Panc1 (cell line): ENCODE measurements around the gene CEBPE. TPM values are rescaled to one million over a fixed set of nuclear protein-coding genes. Genes with fewer than 3 reads are reported as not detected.

Source experiments
- ATAC-seq: fragments of 200-7000 bp; cut with Tn5 transposase; 2 replicates; pipeline ENCODE4 v1.9.1; 2020; ENCODE audit warnings: mild to moderate bottlenecking, moderate library complexity
- BruUV-seq: library from RNA; stranded (reverse); fragments of 400-500 nt; replicated peaks from 2 replicates; lab custom pipeline; 2021; lab: Mats Ljungman, UMichigan
- CTCF ChIA-PET: fragments of 300-600 bp; sonication (Branson Sonifier 250); formaldehyde crosslinking; loops from one replicate; lab custom pipeline; 2022; ENCODE audit warnings: antibody characterized with exemption; lab: Charles Lee
- POLR2A ChIA-PET: fragments of 300-600 bp; sonication (Branson Sonifier 250); formaldehyde crosslinking; loops from one replicate; lab custom pipeline; 2022; ENCODE audit warnings: antibody characterized with exemption; lab: Charles Lee
- DNase-seq: peaks from one replicate; pipeline ENCODE4 v3.0.0-alpha.2; 2010; ENCODE audit warnings: low read depth, low spot score
- H3K27ac ChIP-seq: 2 replicates; pipeline ENCODE4 v1.5.1; 2011; ENCODE audit warnings: mild to moderate bottlenecking, low read length, inconsistent platforms
- H3K27me3 ChIP-seq: fragments of 200-500 bp; sonication (Bioruptor generic); 2 replicates; pipeline ENCODE4 v1.6.0; 2014; ENCODE audit warnings: low read length, inconsistent platforms; ENCODE audit not compliant: control insufficient read depth, insufficient read depth
- H3K36me3 ChIP-seq: fragments of 200-500 bp; sonication (Bioruptor generic); 2 replicates; pipeline ENCODE4 v1.5.1; 2014; ENCODE audit warnings: inconsistent platforms, mild to moderate bottlenecking, low read length, moderate library complexity; ENCODE audit not compliant: control insufficient read depth, insufficient read depth
- H3K4me1 ChIP-seq: 2 replicates; pipeline ENCODE4 v1.5.1; 2011; ENCODE audit warnings: inconsistent platforms, mild to moderate bottlenecking, low read length, moderate library complexity; ENCODE audit not compliant: control insufficient read depth, insufficient read depth
- H3K4me3 ChIP-seq, 2 experiments: 2 replicates each; pipeline ENCODE4 v1.5.1; 2011 to 2012; ENCODE audit warnings: low read depth in 2 of 2, low read length in 2 of 2, mild to moderate bottlenecking in 2 of 2, inconsistent platforms in 1 of 2, moderate library complexity in 1 of 2
- H3K9me3 ChIP-seq: fragments of 200-500 bp; sonication (Bioruptor generic); 2 replicates; pipeline ENCODE4 v1.5.1; 2014; ENCODE audit warnings: low read depth, mild to moderate bottlenecking, inconsistent platforms, low read length, moderate library complexity; ENCODE audit not compliant: control insufficient read depth, insufficient read depth
- POLR2AphosphoS5 ChIP-seq: IDR thresholded peaks from 2 replicates; pipeline ENCODE4 v1.6.1; 2012; ENCODE audit warnings: mild to moderate bottlenecking, low read depth, low read length, moderate library complexity
- SIN3A ChIP-seq: IDR thresholded peaks from 2 replicates; pipeline ENCODE4 v1.6.1; 2012; ENCODE audit warnings: low read depth, mild to moderate bottlenecking, low read length, moderate library complexity, borderline replicate concordance; ENCODE audit not compliant: insufficient read depth
- TCF7L2 ChIP-seq: IDR thresholded peaks from 2 replicates; pipeline ENCODE4 v1.6.1; 2011; ENCODE audit warnings: mild to moderate bottlenecking, low read depth, low read length, inconsistent platforms
- in situ Hi-C: cut with HindIII; loops from 2 replicates; pipeline ENCODE4 v1.10.0; 2016; ENCODE audit warnings: low sequenced_read_pairs, low pct_unique_long_range_greater_than_20kb
- intact Hi-C: fragments of 100-400 bp; cut with micrococcal nuclease; formaldehyde crosslinking; loops from one replicate; pipeline ENCODE4 v1.10.0; 2022; ENCODE audit not compliant: unreplicated experiment
- total RNA-seq: library from RNA; stranded (reverse); gene quantifications from one replicate; pipeline ENCODE4 v1.2.1, GENCODE V29; 2021; ENCODE audit not compliant: unreplicated experiment
- TF ChIP-seq, protein P1 (sequence below): fragments of 450-650 bp; IDR thresholded peaks from 2 replicates; pipeline ENCODE4 v1.5.1; 2017; ENCODE audit warnings: mild to moderate bottlenecking
- TF ChIP-seq, protein P2 (sequence below), 2 experiments: IDR thresholded peaks; 2 replicates each; pipeline ENCODE4 v1.6.1; 2011 to 2012; ENCODE audit warnings: low read depth in 2 of 2, control low read depth in 1 of 2, low read length in 1 of 2, mild to moderate bottlenecking in 1 of 2, moderate library complexity in 1 of 2; ENCODE audit not compliant: insufficient read depth in 1 of 2

CEBPE gene
- total RNA-seq, 1 experiment from 2014 or later, result not detected

DNA sequence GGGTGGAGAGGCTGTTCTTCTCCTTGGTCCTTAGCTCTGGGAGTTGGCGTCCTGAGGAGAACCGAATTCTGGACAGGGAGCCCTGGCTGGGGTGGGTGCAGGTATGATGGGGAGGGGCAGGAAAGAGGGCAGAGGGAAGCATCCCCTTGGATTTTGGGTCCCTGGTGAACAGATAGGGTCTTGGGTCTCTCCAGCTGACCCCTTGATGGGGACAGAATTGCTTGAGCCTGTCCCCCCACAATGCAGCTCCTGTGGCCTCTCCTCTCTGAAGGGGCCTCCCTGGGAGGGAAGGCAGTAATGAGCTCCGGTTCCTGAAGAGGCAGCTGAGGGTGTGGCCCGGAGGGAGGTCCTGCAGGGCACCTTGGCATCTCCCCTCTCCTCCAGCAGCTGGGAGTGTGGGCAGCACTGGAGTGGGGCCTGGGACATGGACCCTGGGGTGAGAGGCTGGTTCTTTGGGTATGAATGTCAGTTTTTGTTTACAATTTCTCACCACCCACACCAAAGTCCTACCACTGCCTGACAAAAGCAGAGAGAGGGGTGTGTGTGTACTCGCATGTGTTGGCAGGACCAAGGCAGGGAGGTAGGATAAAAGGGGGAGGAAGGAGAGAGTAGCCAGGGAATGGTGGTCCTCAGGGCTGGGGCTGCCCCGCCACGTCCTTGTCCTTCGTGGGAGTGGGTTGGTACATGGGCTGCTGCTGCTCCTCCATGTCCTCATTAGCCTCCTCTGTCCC is 7.7 kb upstream of the CEBPE start:
- in situ Hi-C loops (no loop called here), intact Hi-C loops (no loop called here)
- DNase-seq, result no peak
- TF ChIP-seq, protein P1, sequence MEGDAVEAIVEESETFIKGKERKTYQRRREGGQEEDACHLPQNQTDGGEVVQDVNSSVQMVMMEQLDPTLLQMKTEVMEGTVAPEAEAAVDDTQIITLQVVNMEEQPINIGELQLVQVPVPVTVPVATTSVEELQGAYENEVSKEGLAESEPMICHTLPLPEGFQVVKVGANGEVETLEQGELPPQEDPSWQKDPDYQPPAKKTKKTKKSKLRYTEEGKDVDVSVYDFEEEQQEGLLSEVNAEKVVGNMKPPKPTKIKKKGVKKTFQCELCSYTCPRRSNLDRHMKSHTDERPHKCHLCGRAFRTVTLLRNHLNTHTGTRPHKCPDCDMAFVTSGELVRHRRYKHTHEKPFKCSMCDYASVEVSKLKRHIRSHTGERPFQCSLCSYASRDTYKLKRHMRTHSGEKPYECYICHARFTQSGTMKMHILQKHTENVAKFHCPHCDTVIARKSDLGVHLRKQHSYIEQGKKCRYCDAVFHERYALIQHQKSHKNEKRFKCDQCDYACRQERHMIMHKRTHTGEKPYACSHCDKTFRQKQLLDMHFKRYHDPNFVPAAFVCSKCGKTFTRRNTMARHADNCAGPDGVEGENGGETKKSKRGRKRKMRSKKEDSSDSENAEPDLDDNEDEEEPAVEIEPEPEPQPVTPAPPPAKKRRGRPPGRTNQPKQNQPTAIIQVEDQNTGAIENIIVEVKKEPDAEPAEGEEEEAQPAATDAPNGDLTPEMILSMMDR, result no peak
- TF ChIP-seq TCF7L2 (no peak), SIN3A (no peak), POLR2AphosphoS5 (no peak)
- TF ChIP-seq, protein P2, sequence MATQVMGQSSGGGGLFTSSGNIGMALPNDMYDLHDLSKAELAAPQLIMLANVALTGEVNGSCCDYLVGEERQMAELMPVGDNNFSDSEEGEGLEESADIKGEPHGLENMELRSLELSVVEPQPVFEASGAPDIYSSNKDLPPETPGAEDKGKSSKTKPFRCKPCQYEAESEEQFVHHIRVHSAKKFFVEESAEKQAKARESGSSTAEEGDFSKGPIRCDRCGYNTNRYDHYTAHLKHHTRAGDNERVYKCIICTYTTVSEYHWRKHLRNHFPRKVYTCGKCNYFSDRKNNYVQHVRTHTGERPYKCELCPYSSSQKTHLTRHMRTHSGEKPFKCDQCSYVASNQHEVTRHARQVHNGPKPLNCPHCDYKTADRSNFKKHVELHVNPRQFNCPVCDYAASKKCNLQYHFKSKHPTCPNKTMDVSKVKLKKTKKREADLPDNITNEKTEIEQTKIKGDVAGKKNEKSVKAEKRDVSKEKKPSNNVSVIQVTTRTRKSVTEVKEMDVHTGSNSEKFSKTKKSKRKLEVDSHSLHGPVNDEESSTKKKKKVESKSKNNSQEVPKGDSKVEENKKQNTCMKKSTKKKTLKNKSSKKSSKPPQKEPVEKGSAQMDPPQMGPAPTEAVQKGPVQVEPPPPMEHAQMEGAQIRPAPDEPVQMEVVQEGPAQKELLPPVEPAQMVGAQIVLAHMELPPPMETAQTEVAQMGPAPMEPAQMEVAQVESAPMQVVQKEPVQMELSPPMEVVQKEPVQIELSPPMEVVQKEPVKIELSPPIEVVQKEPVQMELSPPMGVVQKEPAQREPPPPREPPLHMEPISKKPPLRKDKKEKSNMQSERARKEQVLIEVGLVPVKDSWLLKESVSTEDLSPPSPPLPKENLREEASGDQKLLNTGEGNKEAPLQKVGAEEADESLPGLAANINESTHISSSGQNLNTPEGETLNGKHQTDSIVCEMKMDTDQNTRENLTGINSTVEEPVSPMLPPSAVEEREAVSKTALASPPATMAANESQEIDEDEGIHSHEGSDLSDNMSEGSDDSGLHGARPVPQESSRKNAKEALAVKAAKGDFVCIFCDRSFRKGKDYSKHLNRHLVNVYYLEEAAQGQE (IDR thresholded peaks at IDR 0.05; ENCODE audit: insufficient read depth in 1 of 2, low read depth in 2 of 2, low read length in 1 of 2), result no peak
- Histone ChIP-seq H3K36me3 (no peaks in the 10 kb centered on the region), H3K27me3 (no peaks in the 10 kb centered on the region; the same call in 1 of the 2 replicates), H3K4me1 (no peaks in the 10 kb centered on the region), H3K27ac (no peak overlapping the region), H3K9me3 (no peaks in the 10 kb centered on the region), H3K4me3 (no peak overlapping the region)
- POLR2A ChIA-PET, result no interaction called here
- ATAC-seq, result no peak
- no TSS peak for BruUV-seq
- CTCF ChIA-PET, result no interaction called here

DNA sequence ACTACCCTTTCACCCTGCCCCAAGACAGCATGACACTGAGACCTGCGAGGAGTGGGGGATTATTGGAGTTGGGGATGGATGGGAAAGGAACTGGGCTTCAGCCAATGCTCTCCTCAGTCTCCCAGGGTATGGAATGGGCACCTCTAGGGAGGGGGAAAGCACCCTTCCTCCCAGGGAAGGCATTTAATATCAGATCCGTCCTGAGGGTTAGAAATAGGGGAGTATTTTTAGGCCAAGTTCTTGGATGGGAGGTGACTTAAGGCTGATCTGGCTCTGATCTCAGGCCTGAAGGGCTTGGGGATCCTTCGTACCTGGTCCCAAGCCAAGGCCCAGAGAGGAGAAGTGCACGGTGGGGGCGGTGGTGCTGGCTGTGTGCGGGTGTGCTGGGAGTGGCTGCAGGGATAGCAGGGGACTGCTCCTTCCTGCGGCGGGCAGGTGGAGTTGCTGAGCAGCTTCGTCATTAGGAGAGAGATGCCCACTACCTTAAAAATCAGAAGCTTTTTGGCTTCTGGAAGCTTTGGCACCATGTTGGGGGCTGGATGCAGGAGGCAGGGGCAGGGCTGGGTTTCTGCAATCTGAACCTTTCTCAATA is 7.0 kb upstream of the CEBPE start:
- POLR2A ChIA-PET, result interaction anchor here (0.6 kb wide), 1 partner anchor 38 kb away, joined by 3 read pairs; no protein-coding TSS in a partner anchor
- ATAC-seq, result no peak
- intact Hi-C loops (no loop called here), in situ Hi-C loops (no loop called here)
- H3K9me3 ChIP-seq, result no peaks in the 10 kb centered on the region
- no peak overlapping the region for H3K27ac ChIP-seq
- H3K36me3 ChIP-seq, result no peaks in the 10 kb centered on the region
- no peaks in the 10 kb centered on the region for H3K4me1 ChIP-seq
- no peaks in the 10 kb centered on the region; the same call in 1 of the 2 replicates for H3K27me3 ChIP-seq
- no peak overlapping the region for H3K4me3 ChIP-seq
- no TSS peak for BruUV-seq
- TF ChIP-seq POLR2AphosphoS5 (no peak), TCF7L2 (no peak), SIN3A (no peak)
- TF ChIP-seq, protein P1, result no peak
- TF ChIP-seq, protein P2 (IDR thresholded peaks at IDR 0.05; ENCODE audit: insufficient read depth in 1 of 2, low read depth in 2 of 2, low read length in 1 of 2), result no peak
- DNase-seq, result no peak
- CTCF ChIA-PET, result no interaction called here
